Measurements from ENCODE around the gene ABCB6.
"Not testable (repeated sequence)": the region's sequence is repeated elsewhere in the genome, so short reads cannot be mapped to it uniquely, and the experiment has no call there.

Gene ABCB6

DNA sequence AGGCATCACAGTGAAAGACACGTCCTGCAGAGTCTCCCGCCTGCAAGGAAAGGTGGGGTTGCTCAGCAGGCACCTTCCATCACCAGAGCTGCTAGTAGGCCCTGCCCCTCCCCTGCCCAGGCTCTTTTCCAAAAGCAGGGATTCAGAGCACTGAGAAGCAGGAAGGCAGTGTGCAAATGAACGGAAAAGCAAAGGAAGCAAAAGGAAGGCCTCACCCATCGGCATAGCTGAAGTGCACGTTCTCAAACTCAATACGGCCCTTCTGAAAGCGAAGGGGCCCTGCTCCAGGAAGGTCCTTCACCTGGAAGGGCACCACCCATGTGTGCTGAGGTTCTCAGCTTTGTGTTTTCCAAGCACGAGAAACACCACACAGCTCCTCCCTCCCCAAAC is 5.7 kb downstream of the ABCB6 start:
- DNase-seq: no peak

DNA sequence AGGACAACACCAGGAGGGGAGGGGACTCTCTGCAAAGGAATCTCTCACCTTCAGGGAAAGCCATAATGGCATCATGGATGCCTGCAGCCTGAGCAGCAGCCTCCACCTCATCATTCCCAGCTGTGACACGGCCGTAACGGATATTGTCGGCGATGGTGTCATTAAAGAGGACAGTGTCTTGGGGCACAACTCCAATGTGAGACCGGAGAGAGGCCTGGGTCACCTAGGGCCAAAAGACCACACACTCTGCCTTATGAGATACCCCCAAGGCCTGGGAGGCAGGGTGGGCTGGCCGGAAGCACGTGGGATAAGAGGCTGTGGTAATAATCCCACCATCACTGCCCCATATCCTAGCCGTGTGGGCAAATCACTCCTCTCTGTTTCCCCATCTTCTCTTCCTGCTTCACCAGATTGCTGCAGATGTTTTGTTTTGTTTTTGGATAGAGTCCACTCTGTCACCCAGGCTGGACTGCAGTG is 7.8 kb downstream of the ABCB6 start:
- DNase-seq: no peak

DNA sequence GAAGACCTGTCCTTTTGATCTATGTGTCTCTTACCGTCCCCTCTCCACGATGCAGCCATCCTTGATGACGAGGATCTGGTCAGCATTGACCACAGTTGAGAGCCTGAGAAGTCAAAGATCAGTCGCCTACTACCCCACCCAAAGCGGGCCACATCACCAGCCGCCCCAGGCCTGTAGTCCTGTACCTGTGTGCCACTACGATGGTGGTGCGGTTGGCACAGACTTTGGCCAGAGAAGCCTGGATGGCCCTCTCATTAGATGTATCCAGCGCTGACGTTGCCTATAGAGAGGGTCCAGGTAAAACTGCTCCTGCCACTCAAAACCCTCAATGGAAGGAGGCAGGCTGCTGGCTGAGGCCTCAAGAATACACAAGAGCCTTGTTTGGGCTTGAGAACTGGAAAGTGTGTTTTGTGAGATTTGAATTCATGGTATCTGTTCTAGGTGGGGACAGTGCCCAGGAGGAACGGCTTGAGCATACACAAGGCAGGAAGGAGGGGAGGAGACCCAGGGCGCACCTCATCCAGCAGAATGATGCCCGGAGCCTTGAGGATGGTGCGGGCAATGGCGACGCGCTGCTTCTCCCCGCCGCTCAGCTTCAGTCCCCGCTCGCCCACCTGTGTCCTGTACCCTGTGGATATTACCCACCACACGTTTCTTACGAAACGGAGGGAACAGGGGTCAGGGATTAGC is 8.4 kb downstream of the ABCB6 start:
- no peak for DNase-seq

DNA sequence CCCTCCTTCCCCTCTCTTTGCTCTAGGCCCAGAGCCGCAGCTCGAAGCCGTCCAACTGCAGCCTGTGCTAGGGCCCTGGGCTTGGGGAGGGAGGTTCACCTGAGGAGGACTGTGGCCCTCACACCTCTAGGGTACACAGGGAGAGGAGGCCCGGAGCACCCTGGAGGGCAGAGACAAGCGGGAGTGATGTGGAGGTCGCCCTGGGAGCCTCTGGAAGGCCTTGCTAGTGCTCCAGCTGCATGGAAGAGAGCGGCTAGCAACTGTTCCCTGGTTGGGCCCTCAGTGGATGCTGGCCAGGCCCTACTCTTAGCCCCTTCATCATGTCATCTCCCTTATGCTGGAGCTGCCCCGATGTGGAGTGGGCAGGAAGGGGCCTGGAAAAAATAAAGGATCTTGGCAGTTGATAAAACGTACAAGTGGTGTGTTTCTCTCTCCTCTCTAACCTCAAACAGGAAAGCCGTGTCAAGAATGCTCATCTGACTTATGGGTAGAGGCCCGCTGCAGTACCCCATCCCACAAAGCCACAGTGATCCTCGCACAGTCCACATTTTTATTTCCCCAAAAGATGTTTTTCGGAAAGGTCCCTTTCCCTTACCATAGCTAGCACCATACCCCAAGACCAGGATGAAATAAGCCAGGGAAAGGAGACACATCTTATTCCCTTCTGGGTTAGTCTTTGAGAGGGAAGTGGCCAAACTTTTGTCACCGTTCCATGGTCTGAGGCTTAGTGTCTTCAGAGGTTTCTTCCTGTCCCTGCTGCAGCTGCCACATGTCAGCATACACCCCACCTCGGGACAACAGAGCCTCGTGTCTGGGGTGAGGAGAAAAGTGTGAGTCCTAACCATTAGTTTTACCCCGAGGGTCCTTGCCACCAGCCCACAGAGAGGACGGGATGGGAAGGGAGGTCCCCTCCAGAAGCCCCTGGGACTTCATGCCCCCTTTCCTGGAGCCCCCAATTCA is 9.2 kb downstream of the ABCB6 start:
- no peak for DNase-seq

DNA sequence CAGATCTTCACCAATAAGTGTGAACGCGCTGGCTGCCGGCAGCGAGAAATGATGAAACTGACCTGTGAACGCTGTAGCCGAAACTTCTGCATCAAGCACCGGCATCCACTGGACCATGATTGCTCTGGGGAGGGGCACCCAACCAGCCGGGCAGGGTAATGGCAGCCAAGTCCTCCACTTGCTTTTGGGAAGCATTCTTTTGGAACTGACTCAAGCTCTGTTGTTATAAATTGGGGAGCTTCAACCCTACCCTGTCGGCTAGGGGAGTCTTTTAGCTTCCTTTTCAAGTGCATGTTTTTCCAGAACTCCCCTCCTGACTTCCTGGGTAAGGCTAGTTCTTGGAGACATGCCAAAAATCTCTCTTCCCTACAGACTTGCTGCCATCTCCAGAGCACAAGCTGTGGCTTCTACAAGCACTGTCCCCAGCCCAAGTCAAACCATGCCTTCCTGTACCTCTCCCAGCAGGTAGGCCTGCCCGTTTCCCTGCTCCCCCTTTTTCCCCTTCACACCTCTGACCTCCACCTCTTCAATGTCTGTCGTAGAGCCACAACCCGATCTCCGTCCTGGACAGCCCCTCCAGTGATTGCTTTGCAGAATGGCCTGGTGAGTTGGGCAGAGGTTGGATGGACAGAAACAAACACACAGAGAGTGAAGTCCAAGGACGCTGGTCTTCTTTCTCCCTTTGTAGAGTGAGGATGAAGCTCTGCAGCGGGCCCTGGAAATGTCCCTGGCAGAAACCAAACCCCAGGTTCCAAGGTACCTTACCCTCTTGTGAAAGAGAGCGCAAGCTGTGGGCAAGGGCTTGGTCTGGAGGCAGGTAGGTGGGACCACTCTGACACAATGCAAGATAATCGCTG is 10.6 kb downstream of the ABCB6 start:
- DNase-seq: no peak

DNA sequence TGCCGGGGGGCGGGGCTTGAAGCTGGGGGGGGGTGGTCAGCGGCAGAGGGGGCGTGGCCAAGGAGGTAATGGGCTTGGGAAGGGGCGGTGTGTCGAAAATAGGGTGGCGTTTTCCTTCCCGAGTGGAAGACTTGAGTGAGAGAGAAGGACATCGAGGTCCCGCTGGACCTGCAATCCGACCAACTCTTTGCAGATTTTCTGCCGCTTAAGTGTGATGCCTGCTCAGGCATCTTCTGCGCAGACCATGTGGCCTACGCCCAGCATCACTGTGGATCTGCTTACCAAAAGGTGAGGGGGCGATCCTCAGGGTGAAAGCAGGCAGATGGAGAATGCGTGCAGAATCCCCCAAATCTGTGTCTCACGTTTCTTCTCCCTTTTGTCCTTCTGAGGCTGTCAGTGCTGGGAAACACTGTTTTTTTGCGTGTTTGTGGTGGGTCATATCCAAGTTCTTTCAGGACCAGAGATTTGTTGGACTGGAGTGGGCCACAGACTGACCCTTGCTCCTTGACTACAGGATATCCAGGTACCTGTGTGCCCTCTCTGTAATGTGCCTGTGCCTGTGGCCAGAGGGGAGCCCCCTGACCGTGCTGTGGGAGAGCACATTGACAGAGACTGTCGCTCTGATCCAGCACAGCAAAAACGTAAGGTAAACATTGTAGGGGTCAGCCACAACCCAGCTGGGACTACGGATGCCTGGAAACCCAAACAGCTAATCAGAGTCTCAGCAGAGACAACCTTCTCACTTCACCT is 11.4 kb downstream of the ABCB6 start:
- DNase-seq: no peak

DNA sequence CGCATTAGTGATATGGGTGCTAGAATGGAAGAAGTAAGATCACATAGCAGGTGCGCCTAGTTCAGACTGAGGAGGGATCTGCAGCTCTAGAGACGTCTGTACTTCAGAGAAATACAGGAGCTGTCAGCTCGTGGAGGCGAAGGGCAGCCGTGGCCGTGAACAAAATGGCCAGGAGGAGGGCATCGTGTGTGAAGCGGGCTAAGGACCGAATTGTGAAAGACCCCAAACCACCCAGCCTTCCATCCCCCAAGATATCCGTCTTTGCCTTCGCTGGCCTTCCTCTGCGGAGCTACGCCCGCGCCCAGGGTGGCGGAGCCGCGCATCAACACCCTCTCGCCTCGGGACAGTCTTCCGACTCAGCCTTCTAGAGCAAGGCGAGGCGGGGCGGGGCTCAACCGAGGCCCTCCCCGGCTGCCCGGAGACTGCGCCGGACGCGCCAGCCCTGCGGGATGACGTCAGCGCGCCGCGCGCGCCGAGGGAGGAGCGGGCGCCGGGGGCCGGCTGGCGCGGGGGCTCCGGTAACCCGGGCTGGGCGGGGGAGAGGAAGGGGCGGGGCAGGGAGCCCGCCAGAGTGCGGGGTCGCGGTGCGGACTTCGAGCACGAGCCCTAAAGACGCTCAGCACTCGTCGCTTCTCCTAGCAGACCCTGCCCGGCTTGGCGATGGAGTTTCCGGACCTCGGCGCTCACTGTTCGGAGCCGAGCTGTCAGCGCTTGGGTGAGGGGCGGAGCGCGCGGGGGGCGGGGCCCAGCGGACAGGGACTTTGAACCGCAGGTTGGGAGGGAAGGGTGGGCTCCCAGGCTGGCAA is 12.2 kb downstream of the ABCB6 start, which contains the start of gene ZFAND2B:
ZFAND2B (plus strand) TSS at position 455 of the 806 bp plus-strand sequence; CDS start at position 661, 206 bp downstream.
- DNase-seq: peak; percentile 95

DNA sequence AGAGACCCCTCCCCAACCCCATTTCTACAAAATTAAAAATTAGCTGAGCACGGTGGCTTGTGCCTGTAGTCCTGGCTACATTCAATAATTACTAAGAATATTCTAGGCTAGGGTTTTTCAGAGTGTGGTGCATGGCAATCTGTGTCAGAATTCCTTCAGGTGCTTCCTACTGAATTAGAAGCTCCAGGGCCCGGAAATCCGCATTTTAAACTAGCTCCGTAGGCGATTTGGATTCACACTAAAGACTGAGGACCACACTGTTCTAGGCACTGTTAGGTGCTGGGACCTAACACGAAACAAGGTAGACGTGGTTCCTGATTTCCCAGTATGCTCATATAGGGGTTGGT is 12.8 kb downstream of the ABCB6 start:
- DNase-seq: no peak

DNA sequence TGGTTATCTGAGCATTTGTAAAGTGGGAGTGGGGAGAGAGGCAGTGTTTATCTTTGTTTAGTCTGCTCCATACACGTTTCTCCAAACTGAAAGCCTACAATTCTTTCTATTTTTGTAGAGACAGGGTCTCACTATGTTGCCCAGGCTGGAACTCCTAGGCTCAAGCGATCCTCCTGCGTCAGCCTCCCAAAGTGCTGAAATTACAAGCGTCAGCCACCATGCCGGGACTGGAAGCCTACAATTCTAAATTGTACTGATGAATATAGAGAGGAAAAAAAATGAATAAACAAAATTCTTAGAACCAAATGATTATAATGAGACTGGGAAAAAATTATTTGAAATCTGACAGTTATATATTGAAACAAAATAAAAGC is 13.6 kb downstream of the ABCB6 start:
- DNase-seq: no peak

DNA sequence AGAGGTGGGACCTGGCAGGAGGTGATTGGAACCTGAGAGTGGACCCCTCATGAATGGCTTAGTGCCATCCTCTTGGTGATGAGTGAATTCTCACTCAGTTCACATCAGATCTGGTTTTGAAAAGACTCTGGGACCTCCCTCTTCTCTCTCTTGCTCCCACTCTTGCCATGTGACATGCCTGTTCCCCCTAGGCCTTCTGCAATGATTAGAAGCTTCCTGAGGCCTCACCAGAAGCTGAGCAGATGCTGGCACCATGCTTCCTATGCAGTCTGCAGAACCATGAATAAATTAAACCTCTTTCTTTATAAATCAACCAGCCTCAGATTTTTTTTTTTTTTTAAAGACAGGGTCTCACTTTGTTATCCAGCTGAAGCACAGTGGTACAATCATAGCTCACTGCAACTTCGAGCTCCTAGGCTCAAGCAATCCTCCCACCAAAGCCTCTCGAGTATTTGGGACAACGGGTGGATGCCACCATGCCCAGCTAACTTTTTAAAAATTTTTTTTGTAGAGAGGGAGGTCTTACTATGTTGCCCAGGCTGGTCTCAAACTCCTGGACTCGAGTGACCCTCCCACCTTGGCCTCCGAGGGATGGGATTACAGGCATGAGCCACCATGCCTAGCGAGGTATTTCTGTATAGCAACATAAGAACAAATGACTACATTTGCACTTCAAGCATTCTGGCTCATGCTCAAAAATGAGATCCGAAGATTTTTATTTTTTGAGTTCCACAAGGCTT is 14.2 kb downstream of the ABCB6 start:
- DNase-seq: no peak

DNA sequence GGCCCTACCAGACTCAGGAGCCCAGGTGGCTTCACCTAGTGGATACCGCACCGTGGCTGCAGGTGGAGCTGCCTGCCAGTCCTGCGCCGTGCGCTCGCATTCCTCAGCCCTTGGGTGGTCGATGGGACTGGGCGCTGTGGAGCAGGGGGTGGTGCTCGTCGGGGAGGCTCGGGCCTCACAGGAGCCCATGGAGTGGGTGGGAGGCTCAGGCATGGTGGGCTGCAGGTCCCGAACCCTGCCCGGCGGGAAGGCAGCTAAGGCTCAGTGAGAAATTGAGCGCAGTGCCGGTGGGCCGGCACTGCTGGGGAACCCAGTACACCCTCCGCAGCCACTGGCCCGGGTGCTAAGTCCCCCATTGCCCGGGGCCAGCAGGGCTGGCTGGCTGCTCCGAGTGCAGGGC is 17.4 kb downstream of the ABCB6 start:
- DNase-seq: not testable (repeated sequence)

DNA sequence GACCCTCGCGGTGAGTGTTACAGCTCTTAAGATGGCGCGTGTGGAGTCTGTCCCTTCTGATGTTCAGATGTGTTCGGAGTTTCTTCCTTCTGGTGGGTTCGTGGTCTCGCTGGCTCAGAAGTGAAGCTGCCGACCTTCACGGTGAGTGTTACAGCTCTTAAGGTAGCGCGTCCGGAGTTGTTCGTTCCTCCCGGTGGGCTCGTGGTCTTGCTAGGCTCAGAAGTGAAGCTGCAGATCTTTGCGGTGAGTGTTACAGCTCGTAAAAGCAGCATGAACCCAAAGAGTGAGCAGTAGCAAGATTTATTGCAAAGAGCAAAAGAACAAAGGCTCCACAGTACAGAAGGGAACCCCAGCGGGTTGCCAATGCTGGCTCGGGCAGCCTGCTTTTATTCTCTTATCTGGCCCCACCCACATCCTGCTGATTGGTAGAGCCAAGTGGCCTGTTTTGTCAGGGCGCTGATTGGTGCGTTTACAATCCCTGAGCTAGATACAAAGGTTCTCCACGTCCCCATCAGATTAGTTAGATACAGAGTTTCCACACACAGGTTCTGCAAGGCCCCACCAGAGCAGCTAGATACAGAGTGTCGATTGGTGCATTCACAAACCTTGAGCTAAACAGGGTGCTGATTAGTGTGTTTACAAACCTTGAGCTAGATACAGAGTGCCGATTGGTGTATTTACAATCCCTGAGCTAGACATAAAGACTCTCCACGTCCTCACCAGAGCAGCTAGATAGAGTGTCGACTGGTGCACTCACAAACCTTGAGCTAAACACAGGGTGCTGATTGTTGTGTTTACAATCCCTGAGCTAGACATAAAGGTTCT is 18.0 kb downstream of the ABCB6 start:
- not testable (repeated sequence) for DNase-seq

DNA sequence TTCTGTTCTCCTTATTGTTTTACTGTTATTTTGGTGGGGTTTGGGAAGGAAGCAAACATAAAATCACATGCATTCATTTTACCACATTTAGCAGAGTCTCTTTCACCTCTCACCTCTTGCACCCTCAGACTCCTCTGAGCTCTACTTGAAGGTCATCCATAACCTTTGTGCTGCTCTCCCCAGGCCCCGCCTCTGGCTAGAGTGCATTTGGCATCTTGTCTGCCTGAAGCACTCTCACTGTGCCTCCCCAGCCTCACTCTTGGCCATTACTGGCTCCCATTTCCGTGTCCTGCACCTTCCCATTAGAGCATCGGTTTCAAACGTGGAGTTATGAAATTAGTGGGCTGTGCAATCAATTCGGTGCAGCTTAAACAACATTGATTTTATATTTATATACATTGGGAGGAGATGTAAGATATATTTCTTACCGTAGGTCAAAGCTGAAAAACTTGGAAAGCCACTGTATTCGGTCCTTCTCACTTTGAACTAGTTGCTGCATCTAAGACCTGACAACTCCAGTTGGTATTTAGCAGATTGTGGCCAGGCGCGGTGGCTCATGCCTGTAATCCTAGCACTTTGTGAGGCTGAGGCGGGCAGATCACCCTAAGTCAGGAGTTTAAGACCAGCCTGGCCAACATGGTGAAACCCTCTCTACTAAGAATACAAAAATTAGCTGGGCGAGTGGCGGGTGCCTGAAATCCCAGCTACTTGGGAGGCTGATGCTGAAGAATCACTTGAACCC is 19.1 kb downstream of the ABCB6 start:
- no peak for DNase-seq

DNA sequence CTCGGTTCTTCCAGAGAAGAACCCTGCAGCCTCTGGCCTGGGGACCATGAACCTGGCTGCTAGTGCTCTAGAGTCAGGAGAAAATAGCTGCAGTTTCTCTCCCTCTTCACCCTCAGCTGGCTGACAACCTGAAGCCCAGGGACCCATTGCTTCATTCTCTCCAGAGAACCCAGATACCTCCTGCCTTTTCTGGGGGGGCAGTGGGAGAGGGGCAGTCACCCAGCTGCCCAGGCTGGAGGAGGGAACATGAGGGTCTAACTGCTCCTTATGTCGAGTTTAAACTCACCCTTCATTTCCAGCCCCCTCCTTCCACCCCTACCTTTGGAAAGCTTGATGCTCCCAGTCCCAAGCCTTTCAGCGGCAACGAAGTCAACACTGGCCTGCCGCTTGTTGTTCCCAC is 19.8 kb downstream of the ABCB6 start:
- DNase-seq: no peak

DNA sequence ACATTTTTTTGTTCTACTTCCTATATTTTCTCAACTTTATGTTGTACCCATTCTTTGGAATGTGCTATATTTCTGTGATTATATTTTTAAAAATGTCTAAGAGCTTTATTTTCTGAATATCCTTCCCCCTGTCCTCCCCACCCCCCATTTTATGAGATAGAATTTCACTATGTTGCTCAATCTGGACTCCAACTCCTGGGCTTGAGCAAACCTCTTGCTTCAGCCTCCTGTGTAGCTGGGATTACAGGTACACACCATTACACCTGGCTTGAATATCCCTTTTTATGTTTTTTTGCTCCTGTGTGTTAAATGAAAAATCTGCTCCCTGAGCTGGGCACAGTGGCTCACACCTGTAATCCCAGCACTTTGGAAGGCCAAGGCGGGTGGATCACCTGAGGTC is 21.4 kb downstream of the ABCB6 start:
- no peak for DNase-seq

DNA sequence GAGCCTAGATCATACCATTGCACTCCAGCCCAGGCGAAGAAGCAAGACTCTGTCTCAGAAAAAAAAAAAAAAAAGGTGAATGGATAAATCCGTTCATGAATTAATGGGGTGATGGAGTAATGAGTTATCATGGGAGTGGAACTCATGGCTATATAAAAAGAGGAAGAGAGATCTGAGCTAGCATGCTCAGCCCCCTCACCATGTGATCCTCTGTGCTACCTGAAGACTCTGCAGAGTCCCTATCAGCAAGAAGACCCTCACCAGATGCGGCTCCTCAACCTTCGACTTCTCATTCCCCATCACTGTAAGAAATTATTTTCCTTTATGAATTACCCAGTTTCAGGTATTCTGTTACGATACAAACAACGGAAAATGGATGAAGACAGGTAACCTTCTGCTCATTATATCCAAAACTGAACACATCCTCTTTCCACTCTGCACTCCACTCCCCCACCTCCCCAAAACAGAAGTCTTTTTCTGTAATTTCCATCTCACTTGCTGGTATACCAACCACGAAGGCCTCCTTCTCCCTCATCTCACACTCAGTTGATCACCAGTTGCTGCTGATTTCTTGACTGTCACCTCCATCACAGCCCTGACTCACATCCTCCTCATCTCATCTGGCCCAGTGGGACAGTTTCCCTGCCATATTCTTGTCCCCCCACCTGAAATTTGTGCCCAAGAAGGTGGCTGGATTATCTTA is 31.9 kb downstream of the ABCB6 start:
- no peak for DNase-seq

DNA sequence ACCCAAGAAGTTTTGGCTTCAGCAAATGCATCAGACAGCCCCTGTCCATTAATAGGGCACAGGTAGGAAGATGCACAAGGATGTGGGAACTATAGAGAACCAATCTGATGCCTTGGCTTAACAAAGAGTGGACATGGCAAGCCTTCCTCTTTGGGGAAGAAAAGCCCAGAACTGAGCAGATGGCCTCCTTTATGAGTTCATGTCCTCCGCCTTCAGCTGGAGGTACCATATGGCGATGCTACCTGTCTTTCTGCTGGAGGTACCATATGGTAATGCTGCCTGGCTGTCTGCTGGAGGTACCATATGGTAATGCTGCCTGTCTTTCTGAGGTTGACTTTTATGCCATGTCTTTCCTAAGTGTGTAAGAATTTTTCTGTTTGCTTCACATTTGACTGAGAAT is 34.6 kb downstream of the ABCB6 start:
- no peak for DNase-seq

DNA sequence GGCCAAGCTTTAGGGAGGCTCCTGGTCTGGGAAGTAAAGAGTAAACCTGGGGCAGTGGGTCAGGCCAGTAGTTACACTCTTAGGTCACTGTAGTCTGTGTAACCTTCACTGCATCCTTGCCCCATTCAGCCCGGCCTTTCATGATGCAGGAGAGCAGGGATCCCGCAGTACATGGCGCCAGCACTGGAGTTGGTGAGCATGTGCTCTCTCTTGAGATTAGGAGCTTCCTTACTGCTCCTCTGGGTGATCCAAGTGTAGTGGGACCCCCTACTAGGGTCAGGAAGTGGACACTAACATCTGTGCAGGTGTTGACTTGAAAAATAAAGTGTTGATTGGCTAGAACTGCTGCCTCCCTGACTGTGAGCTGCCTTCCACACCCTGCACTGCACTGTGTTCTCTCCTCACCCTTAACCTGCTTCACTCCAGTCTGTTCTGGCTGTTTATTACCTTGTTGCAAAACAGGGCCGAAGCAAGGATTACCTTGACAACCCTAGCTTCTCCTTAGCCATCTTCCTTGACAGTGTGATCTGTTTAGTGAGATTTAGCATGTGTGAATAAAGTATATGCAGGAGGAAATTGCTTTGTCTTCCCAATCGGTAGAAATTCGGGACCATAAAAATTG is 35.5 kb downstream of the ABCB6 start:
- no peak for DNase-seq

Data from inflammatory macrophage treated with lipopolysaccharide for 4 hours (primary cell).